Breast epithelium (tissue), 3 donors: ENCODE data around the gene SHISA5.
A peak's percentile ranks its signal among the peaks of the same experiment; 100 is the strongest.

Experiments
- CTCF ChIP-seq, 3 donors: fragments of 450-650 bp; IDR thresholded peaks; one replicate each; pipeline ENCODE4 v1.5.1; 2016 to 2017; ENCODE audit warnings: antibody characterized with exemption in 3 of 3, mild to moderate bottlenecking in 3 of 3, moderate library complexity in 3 of 3
- POLR2AphosphoS5 ChIP-seq, 3 donors: sonication (generic); formaldehyde crosslinking; IDR thresholded peaks; one replicate each; pipeline ENCODE4 v1.6.1; 2017; ENCODE audit warnings: antibody characterized with exemption in 3 of 3

GRCh38 chr3:48429960-48430707, 73.8 kb downstream of the SHISA5 start, which contains the start of gene PLXNB1:
- TF ChIP-seq CTCF (IDR thresholded peaks at IDR 0.05), result no peak
- TF ChIP-seq POLR2AphosphoS5 (IDR thresholded peaks at IDR 0.05), result peak in 2 of 3 donors; percentile 12 to 41
